ENCODE measurements around the gene PSMB10. TPM values are rescaled to one million over a fixed set of nuclear protein-coding genes. Genes with fewer than 3 reads are reported as not detected.
"Not testable (repeated sequence)": the region's sequence is repeated elsewhere in the genome, so short reads cannot be mapped to it uniquely, and the experiment has no call there.

The PSMB10 gene
- total and polyA plus RNA-seq, 2 donors (not counting 3 experiments of a cell fraction or from before 2014, with no cell fraction given), result 40.8 to 54.7 TPM

- Histone ChIP-seq H3K36me3 (ENCODE audit: control insufficient read depth in 2 of 2, extremely low read depth in 1 of 2, insufficient read depth in 2 of 2, low read length in 2 of 2) (peaks cover 0 to 17% of the 10 kb centered on the region in 2 experiments), H3K9ac (replicated peaks; ENCODE audit: extremely low read depth, insufficient read depth, low read length) (no peak overlapping the region), H3K4me1 (ENCODE audit: control insufficient read depth, extremely low read depth, insufficient read depth, low read length) (no peaks in the 10 kb centered on the region), H3K9me1 (replicated peaks; ENCODE audit: control insufficient read depth, extremely low read depth, insufficient read depth, low read length) (no peaks in the 10 kb centered on the region), H3K4me2 (ENCODE audit: insufficient read depth, low read length) (no peak overlapping the region), H3K79me2 (ENCODE audit: control insufficient read depth, insufficient read depth, low read length) (no peaks in the 10 kb centered on the region), H3K4me3 (replicated peaks in 1 of 3; ENCODE audit: insufficient read depth in 1 of 3, low read depth in 1 of 3, low read length in 3 of 3) (no peak overlapping the region), H3K27ac (ENCODE audit: insufficient read depth, low read depth, low read length) (no peak overlapping the region), H3K9me3 (replicated peaks; ENCODE audit: control insufficient read depth, insufficient read depth, low read length) (no peaks in the 10 kb centered on the region), H3K27me3 (ENCODE audit: control insufficient read depth in 2 of 2, insufficient read depth in 2 of 2, low read length in 2 of 2) (no peaks in the 10 kb centered on the region), H4K20me1 (replicated peaks; ENCODE audit: control insufficient read depth, extremely low read depth, insufficient read depth, low read length) (no peaks in the 10 kb centered on the region), H2AFZ (ENCODE audit: low read depth, low read length) (no peak overlapping the region)
- FAIRE-seq (no peak), DNase-seq (ENCODE audit: low read depth, low spot score) (no peak)
- intact Hi-C loops (cut with micrococcal nuclease) (no loop called here), dilution Hi-C loops (cut with MboI; ENCODE audit: extremely low pct_ligation_motif_present, low sequenced_read_pairs) (loop anchor here (25.0 kb wide), 1 partner anchor 229 kb away; no protein-coding TSS in a partner anchor)
- ChIA-PET CTCF (interaction anchor here (0.7 to 2.4 kb wide), 7 partner anchors 10 to 243 kb away, joined by 3 to 7 read pairs (median 4); no protein-coding TSS in a partner anchor), POLR2A (no interaction called here)
- no TSS peak for BruUV-seq (replicated peaks)
- no peak for TF ChIP-seq JUN (IDR thresholded peaks at IDR 0.05; ENCODE audit: borderline replicate concordance, insufficient read depth, insufficient read length, low read depth)
- TF ChIP-seq, protein P1, sequence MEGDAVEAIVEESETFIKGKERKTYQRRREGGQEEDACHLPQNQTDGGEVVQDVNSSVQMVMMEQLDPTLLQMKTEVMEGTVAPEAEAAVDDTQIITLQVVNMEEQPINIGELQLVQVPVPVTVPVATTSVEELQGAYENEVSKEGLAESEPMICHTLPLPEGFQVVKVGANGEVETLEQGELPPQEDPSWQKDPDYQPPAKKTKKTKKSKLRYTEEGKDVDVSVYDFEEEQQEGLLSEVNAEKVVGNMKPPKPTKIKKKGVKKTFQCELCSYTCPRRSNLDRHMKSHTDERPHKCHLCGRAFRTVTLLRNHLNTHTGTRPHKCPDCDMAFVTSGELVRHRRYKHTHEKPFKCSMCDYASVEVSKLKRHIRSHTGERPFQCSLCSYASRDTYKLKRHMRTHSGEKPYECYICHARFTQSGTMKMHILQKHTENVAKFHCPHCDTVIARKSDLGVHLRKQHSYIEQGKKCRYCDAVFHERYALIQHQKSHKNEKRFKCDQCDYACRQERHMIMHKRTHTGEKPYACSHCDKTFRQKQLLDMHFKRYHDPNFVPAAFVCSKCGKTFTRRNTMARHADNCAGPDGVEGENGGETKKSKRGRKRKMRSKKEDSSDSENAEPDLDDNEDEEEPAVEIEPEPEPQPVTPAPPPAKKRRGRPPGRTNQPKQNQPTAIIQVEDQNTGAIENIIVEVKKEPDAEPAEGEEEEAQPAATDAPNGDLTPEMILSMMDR (IDR thresholded peaks at IDR 0.05; ENCODE audit: extremely low read depth in 1 of 2, insufficient read depth in 1 of 2, low read depth in 1 of 2, low read length in 2 of 2), result no peak
These were observed 20.6 kb downstream of the PSMB10 start for GRCh38 chr16:67915831-67916723.

DNA sequence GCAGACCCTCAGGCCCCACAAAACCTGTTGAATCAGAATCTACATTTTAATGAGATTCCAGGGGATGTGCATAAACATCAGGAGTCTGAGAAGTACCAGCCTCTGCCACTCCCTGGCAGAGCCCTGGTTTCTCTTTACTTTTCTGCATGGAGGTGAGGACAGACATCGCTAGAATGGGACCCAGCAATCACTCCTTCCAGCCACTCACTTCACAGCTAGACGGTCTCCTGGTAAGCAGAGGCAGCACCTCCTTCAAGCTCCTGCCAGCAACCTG lies 21.2 kb downstream of the PSMB10 start:
- CTCF ChIA-PET, result interaction anchor here (0.5 to 2.4 kb wide), 6 partner anchors 11 to 125 kb away, joined by 3 to 7 read pairs (median 4); no protein-coding TSS in a partner anchor
- H3K4me2 ChIP-seq (ENCODE audit: insufficient read depth, low read length); intact Hi-C loops (cut with micrococcal nuclease): not testable (repeated sequence)

More for the DNA sequence above, 21.2 kb downstream of the PSMB10 start:
- BruUV-seq (replicated peaks); H4K20me1 ChIP-seq (replicated peaks; ENCODE audit: control insufficient read depth, extremely low read depth, insufficient read depth, low read length); H3K9me1 ChIP-seq (replicated peaks; ENCODE audit: control insufficient read depth, extremely low read depth, insufficient read depth, low read length); H3K79me2 ChIP-seq (ENCODE audit: control insufficient read depth, insufficient read depth, low read length); H2AFZ ChIP-seq (ENCODE audit: low read depth, low read length); H3K9ac ChIP-seq (replicated peaks; ENCODE audit: extremely low read depth, insufficient read depth, low read length); H3K4me3 ChIP-seq (replicated peaks in 1 of 3; ENCODE audit: insufficient read depth in 1 of 3, low read depth in 1 of 3, low read length in 3 of 3); H3K27me3 ChIP-seq (ENCODE audit: control insufficient read depth in 2 of 2, insufficient read depth in 2 of 2, low read length in 2 of 2); H3K4me1 ChIP-seq (ENCODE audit: control insufficient read depth, extremely low read depth, insufficient read depth, low read length); H3K27ac ChIP-seq (ENCODE audit: insufficient read depth, low read depth, low read length); POLR2A ChIA-PET; H3K9me3 ChIP-seq (replicated peaks; ENCODE audit: control insufficient read depth, insufficient read depth, low read length); DNase-seq (ENCODE audit: low read depth, low spot score): not testable (repeated sequence)
- peaks cover 0 to 13% of the 10 kb centered on the region in 2 experiments for H3K36me3 ChIP-seq (ENCODE audit: control insufficient read depth in 2 of 2, extremely low read depth in 1 of 2, insufficient read depth in 2 of 2, low read length in 2 of 2)
- peak; percentile 8 for FAIRE-seq
- dilution Hi-C loops (cut with MboI; ENCODE audit: extremely low pct_ligation_motif_present, low sequenced_read_pairs), result loop anchor here (25.0 kb wide), 1 partner anchor 228 kb away; no protein-coding TSS in a partner anchor

Measured in endothelial cell of umbilical vein (primary cell).